Measurements from ENCODE around the gene FAU. TPM values are rescaled to one million over a fixed set of nuclear protein-coding genes. Genes with fewer than 3 reads are reported as not detected.

The FAU gene
- total and polyA plus RNA-seq, 10 of the 15 experiments (the other 5 are each of a cell fraction or from before 2014, with no cell fraction given), result 332 to 1,347 (median 990) TPM

- TF ChIP-seq ZBTB40 (IDR thresholded peaks at IDR 0.05; ENCODE audit: borderline replicate concordance) (peak; percentile 98), CBX5 (IDR thresholded peaks at IDR 0.05; ENCODE audit: low read depth) (0 out of 2 replicates have a peak, but pooled peaks have one; percentile 64), EED (IDR thresholded peaks at IDR 0.05; ENCODE audit: low read depth) (no peak), ZNF207 (IDR thresholded peaks at IDR 0.05; ENCODE audit: borderline replicate concordance) (peak; percentile 81; the same call in 1 of the 2 replicates), SRF (IDR thresholded peaks at IDR 0.05; ENCODE audit: low read depth in 2 of 2, low read length in 2 of 2) (peak; percentile 46 to 75; a peak in 3 of 4 replicates), RAD21 (IDR thresholded peaks at IDR 0.05; ENCODE audit: insufficient read depth, low read depth, low read length) (peak; percentile 78), ZNF217 (IDR thresholded peaks at IDR 0.05) (no peak), GATAD2B (conservative IDR thresholded peaks at IDR 0.05; ENCODE audit: low read depth) (peak; percentile 59), SREBF2 (IDR thresholded peaks at IDR 0.05; ENCODE audit: low read length) (peak; percentile 72), PRDM15 (CRISPR knock-in tag; IDR thresholded peaks at IDR 0.05) (no peak), SMC3 (IDR thresholded peaks at IDR 0.05; ENCODE audit: borderline replicate concordance, low read length) (peak; percentile 70; the same call in 1 of the 2 replicates), HDGF (IDR thresholded peaks at IDR 0.05) (peak; percentile 73; the same call in 1 of the 2 replicates), SREBF1 (IDR thresholded peaks at IDR 0.05; ENCODE audit: low read length) (peak; percentile 87), LARP7 (IDR thresholded peaks at IDR 0.05) (peak; percentile 96), MXI1 (IDR thresholded peaks at IDR 0.05; ENCODE audit: low read depth, low read length) (peak; percentile 97), RUNX3 (IDR thresholded peaks at IDR 0.05; ENCODE audit: low read length) (peak; percentile 45), TCF7 (IDR thresholded peaks at IDR 0.05; ENCODE audit: borderline replicate concordance) (no peak), BHLHE40 (IDR thresholded peaks at IDR 0.05; ENCODE audit: borderline replicate concordance in 1 of 2, low read depth in 2 of 2, low read length in 1 of 2) (peak in 1 of 2 experiments; percentile 42; a peak in 1 of 4 replicates), MTA3 (IDR thresholded peaks at IDR 0.05; ENCODE audit: borderline replicate concordance, low read length) (no peak)
- TF ChIP-seq, protein P1, sequence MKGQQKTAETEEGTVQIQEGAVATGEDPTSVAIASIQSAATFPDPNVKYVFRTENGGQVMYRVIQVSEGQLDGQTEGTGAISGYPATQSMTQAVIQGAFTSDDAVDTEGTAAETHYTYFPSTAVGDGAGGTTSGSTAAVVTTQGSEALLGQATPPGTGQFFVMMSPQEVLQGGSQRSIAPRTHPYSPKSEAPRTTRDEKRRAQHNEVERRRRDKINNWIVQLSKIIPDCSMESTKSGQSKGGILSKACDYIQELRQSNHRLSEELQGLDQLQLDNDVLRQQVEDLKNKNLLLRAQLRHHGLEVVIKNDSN (IDR thresholded peaks at IDR 0.05; ENCODE audit: borderline replicate concordance, extremely low read length, insufficient read depth, low read depth, low read length), result no peak
- TF ChIP-seq, protein P2, sequence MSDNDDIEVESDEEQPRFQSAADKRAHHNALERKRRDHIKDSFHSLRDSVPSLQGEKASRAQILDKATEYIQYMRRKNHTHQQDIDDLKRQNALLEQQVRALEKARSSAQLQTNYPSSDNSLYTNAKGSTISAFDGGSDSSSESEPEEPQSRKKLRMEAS (IDR thresholded peaks at IDR 0.05; ENCODE audit: low read depth, low read length), result peak; percentile 86
Measured at GRCh38 chr11:65117206-65118096, 4.5 kb downstream of the FAU start, which contains the start of gene ZNHIT2 (continued).

Measured in GM12878 (cell line).